Skin epidermis (tissue), 12 donors: ENCODE results near the gene TBC1D22A.
"Not testable (repeated sequence)": the region's sequence is repeated elsewhere in the genome, so short reads cannot be mapped to it uniquely, and the experiment has no call there.

Source experiments
- H3K27ac ChIP-seq, 21 experiments: fragments of 200-600 bp; sonication (generic) in 11 of 21; one replicate each; pipeline ENCODE4 v1.5.0; 2020; ENCODE audit warnings: mild to moderate bottlenecking in 3 of 21, inconsistent platforms in 2 of 21, moderate library complexity in 2 of 21
- H3K4me3 ChIP-seq, 7 experiments: fragments of 200-600 bp; sonication (generic) in 2 of 7; one replicate each; pipeline ENCODE4 v1.5.0; 2020; ENCODE audit warnings: inconsistent platforms in 2 of 7, mild to moderate bottlenecking in 2 of 7, moderate library complexity in 1 of 7

The TBC1D22A gene

DNA sequence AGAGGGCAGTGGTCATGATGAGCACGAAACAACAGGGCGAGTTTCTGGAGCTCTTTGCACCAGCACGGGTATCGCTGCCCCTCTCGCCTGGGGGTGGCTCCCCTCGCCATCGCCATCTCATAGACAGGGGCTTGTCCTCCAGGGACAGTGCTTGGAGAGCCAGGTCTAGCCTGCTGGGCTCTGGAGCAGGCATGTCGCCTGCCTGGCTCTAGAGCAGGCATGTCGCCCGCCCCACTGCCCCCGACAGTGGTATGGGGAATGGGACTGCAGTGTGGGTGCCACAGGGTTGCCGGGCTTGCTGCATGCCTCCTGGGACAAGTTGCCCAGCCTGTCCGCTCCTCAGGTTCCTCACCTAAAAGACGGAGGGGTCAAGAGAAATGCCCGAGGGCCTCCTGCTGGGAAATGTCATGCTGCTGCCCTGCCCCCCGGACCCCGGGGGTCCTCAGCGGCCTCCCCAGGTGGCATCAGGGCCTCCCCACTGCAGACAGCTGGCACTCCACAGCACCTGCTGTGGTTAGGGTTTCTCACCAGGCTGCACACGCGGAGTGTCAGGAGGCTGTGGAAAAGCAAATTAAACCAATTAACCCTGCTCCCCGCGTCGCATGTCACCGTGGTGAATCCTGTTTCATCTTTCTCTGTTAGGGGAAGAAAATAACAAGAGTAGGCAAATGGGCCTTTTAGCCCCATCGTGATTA lies 403.0 kb downstream of the TBC1D22A start:
- Histone ChIP-seq H3K27ac (no peak overlapping the region), H3K4me3 (no peak overlapping the region)

DNA sequence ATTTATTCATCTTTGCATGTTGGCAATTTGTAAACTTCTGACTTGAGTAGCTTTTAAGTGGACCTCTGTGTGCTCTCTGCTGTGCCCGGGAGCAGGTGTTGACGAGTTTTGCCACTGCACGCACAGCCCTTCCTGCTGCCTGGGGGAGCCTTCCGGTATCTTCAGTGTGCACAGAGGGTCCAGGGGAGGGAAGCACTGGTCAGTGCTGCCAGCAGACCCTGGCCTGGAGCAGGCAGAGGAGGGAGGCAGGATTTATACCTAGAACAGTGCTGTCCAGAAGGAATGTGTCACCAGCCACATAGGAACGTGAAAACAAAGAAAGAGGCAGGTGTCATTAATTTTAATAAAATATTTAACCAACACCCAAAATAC lies 403.6 kb downstream of the TBC1D22A start:
- H3K27ac ChIP-seq, result no peak overlapping the region
- no peak overlapping the region for H3K4me3 ChIP-seq

DNA sequence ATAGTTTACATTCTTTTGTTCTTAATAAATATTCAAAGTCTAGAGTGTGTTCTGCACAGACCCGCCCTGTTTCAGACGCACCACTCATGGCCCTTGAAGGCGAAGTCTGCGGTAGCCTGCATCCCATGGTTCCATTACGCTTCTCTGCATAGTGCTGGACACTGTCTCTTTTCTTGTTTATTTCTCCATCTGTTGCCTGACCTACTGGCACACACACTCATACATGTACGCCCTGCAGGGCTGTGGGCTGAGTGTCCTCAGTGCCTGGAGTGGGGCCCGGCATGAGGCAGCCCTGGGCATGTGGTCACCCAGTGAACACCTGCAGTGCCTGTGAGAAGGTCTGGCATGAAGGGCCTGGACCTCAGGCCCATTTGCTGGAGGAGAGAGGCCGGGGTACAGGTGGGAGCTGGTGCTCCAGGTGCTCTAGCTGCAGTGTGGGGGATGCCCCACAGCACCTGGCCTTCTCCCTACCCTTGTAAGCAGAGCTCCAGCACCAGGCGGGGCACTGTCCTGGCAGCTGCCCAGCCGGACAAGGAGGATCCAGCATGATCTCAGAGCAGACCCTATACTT lies 404.1 kb downstream of the TBC1D22A start:
- no peak overlapping the region for H3K27ac ChIP-seq
- H3K4me3 ChIP-seq, result no peak overlapping the region

DNA sequence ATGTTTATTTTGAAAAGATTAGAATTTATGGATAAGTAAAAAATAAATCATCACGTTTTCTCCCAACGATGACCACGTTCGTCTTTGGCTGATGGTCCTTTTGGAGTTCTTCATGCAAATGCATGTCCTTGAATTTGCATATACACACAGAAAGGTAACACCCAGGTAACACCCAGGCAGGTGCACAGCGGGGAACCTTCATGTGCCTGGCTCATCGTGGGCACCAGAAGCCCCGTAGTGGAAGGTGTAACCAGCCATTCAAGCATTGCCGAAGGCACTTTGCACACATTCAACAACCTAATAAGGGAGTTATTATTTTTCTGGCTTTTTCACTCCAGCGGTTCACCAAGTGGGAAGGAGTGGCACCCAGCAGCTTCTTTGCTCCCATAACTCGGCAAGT lies 404.6 kb downstream of the TBC1D22A start:
- Histone ChIP-seq H3K27ac (no peak overlapping the region), H3K4me3 (no peak overlapping the region)

DNA sequence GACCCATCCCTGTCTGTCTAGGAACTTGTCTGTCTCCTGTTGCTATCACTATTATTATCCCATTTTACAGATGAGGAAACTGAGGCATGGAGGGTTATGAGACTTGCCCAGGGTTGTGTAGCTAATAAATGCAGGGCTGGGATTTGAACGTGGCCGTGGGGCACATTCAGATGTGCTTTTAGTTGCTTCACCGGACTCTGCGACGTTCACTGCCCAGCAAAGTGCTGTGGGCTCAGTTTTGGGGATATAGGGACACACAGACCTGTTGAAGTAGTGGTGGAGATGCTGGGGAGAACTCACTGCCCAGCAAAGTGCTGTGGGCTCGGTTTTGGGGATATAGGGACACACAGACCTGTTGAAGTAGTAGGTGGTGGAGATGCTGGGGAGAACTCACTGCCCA lies 405.5 kb downstream of the TBC1D22A start:
- H3K27ac ChIP-seq, H3K4me3 ChIP-seq: not testable (repeated sequence)

DNA sequence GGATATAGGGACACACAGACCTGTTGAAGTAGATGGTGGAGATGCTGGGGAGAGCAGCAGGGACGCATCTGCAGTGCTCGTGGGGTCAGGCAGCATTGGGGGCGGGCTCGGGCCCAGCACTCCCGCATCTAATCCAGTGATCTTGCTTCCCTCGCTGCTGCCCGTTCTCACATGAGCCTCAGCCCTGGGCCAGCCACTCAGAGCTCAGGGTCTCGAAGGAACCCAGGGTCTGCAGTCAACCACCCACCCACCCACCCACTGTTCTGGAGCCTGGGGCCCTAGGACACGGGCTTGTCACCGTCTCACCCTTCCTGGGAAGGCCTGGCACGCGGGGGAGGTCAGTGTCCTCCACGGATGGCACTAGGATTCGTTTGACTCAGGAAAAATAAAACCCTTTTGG lies 406.0 kb downstream of the TBC1D22A start:
- Histone ChIP-seq H3K27ac (no peak overlapping the region), H3K4me3 (no peak overlapping the region)

DNA sequence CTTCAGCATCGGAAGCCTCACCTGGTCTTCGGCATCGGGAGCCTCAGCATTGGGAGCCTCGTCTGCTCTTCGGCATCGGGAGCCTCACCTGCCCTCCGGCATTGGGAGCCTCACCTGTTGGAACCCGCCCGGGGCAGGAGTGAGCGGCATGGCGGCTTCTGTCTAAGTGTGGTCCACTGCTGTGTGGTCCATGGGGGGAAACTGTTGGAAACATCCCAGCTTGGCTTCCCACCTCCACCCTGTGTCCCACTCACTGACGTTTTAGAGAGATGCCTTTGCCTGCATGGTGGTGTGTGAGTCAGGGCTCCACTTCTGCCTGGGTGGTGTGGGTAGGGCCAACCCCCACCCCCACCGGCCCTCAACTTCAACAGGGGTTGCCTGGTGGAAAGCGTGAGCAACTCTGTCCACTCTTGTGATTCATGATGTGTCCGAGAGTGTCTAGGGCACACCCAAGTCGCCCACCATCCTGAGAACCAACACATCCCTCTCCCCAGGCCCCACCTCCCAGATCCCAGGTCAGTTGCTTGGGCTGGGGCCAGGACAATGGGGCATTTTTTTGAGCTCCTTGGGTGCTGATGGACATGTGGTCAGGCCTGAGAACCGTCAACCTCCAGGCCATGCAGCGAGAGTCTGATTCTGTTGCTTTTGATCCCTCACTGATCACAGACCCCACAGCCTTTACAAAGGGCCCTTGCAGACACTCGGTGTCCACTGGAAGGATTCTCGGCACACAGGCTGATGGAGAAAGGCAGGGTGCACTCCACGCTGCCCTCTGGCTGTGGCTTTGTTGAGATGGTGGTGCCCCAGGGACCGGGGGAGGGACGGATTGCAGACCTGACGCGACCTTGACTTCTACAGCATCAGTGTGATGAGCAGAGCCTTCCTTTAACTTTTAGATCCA lies 406.7 kb downstream of the TBC1D22A start:
- no peak overlapping the region for H3K27ac ChIP-seq
- no peak overlapping the region for H3K4me3 ChIP-seq

DNA sequence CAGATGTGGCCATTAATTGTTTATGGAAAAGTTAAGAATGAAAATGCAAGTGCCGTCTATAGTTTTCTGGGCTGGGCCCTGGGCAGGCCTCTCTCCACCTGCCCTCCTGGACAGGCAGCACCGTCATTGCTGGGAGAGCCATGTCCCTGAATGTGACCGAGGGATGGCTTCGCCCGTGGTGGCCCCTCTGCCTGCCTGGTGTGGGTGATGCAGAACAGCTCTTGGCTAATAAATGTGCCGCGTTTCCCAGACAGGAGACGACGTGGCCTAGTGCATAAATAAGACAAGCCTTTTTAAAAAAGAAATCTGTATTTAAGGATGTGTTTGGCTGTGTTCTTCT lies 407.3 kb downstream of the TBC1D22A start:
- Histone ChIP-seq H3K27ac (no peak overlapping the region), H3K4me3 (no peak overlapping the region)

DNA sequence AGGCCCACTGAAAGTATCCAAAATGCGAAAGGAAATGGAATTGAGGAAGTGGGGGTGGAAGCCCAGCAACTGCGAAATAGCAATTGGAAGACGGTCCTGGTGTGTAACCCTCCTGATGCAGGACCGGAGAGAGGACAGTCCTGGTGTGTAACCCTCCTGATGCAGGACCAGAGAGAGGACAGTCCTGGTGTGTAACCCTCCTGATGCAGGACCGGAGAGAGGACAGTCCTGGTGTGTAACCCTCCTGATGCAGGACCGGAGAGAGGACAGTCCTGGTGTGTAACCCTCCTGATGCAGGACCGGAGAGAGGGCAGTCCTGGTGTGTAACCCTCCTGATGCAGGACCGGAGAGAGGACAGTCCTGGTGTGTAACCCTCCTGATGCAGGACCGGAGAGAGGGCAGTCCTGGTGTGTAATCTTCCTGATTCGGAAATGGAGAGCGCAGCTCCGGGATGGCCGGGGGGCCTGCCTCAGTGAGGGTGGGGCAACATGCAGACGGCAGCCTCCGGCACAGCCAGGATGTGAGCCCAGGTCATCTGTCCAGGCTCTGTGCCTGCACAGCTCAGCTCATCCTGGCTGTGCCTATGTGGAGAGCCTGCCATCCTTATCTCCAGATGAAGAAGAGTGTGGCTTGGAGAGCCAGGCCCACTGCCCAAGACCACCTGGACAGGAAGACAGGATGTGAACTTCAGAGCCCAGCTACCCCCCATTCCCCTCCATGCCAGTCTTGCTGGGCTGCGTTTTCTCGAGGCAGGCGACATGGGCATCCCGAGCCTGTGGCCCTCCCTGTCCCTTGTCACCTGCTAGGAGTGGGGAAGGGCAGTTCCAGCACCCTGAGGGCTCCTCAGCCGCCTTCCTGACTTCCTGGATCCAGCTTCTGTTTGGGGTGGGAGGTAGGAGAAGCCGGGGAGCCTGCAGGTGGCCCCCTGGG lies 408.3 kb downstream of the TBC1D22A start:
- not testable (repeated sequence) for H3K4me3 ChIP-seq

DNA sequence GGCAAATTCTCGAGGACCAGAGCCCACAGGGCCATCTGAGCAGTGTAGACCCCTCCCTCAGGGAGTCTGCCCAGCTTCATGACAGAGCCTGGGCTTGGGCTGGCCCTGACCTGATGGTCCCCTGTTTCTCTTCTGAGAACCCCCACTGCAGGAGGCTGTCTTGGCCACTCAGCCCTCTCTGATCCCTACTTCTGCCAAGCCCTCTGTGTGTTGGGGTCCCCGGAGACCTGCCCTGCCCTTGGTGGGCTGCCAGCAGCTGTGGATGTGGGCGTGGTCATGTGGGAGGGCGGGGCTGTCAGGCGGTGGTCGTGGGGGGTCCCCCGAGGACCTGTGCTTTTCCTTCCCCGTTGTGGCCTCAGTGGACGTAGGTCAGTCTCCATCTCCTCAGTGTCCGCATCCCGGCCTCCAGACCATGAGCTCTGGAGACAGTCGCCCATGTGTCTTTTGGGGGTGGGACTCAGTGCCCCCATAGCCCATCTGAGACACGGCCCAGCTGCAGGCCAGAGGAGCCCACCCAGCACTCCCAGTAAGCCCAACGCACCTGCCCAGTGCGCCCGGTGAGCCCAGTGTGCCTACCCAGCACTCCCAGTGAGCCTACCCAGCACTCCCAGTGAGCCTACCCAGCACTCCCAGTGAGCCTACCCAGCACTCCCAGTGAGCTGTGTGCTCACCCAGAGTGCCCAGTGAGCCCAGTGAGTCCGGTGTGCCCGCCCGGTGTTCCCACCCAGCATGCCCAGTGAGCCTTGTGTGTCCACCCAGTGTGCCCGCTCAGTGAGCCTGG lies 409.2 kb downstream of the TBC1D22A start:
- Histone ChIP-seq H3K4me3 (no peak overlapping the region), H3K27ac (no peak overlapping the region)

More for the DNA sequence above, 408.3 kb downstream of the TBC1D22A start:
- not testable (repeated sequence) for H3K27ac ChIP-seq

DNA sequence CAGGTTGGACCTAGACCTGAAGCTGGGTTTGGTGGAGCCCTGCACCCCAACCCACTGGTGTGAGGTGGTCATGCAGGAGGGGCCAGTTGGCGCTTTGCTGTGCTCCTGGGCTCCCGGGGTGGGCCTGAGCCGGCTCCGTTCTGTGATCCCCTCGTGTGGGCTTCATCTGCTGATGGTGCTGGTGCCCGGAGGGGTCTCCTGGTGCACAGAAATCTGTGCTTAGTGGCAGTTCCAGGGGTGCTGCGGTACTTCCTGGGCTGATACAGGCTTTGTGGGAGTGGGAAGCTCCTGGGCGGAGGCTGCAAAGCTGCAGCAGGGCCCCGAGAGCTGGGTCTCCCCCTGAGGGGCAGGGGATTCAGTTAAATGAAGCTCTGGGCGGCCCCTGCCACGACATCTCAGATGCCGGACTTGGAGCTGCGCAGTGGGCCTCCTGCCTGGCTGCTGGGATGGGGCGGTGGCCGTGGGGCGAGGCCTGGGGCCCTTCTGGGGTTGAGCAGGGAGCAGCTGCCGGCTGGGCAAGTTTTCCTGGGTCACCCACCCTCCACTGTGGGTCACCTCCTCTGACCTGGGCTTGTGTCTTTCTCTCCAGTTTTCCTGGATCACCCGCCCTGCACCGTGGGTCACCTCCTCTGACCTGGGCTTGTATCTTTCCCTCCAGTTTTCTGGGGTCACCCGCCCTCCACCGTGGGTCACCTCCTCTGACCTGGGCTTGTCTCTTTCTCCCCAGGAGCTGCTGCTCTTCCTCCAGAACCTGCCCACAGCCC lies 410.5 kb downstream of the TBC1D22A start:
- Histone ChIP-seq H3K27ac (no peak overlapping the region), H3K4me3 (no peak overlapping the region)

DNA sequence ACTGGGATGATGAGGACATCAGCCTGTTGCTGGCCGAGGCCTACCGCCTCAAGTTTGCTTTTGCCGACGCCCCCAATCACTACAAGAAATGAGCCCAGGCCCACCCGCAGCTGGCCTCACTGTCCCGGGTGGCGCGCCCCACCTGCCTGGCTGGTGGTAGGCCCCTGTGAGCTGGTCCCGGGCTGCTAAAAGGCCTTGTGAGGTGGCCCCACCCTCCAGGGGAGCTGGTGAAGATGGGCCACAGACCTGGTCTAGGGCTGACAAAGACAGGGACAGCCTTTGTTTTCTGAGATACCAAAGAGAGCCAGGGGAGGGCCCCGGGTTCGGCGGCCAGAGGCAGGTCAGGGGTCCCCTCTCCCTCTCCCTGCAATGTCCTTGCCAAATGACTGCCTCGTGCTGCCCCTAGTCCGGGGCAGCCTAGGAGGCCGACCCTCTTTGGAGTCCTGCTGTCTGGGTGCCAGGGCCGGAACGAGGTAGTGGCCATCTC lies 411.1 kb downstream of the TBC1D22A start:
- no peak overlapping the region for H3K4me3 ChIP-seq
- no peak overlapping the region for H3K27ac ChIP-seq

DNA sequence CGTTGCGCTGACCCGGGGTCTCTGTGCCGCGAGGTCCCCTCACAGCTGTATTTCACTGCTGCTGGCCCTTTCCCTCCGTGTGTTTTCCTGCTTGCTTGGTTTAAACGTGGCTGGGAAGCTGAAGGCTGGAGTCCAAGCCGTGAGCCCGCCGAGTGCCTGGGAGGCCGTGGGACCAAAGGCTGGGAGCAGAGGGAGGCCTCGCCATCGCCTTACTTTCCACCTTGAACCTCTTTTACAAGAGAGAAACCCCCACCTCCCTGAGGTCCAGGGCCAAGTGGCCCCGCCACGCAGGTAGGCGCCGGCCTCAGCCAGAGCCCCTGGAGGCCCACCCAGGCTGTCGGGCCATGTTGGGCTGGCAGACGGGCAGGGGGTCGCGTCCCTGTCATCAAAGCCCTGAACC lies 411.6 kb downstream of the TBC1D22A start:
- Histone ChIP-seq H3K4me3 (no peak overlapping the region), H3K27ac (no peak overlapping the region)

DNA sequence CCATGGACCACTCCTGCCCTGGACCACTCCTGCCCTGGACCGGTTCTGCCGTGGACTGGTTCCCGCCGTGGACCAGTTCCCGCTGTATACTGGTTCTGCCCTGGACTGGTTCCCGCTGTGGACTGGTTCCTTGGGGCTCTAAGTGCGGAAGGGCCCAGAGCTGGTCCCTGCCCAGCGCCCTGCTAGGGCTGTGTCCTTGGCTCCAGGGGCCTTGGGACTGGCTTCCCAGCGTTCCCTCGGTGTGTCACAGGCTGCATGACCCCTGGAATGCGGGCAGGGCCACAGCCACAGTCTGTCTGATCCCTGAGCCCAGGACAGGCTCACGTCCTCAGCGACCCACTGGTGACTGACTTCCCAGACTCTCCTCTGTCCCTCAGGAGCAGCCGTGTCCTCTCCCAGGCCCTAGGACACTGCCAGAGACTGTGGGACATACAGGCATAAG lies 412.2 kb downstream of the TBC1D22A start:
- no peak overlapping the region for H3K4me3 ChIP-seq
- H3K27ac ChIP-seq, result no peak overlapping the region

DNA sequence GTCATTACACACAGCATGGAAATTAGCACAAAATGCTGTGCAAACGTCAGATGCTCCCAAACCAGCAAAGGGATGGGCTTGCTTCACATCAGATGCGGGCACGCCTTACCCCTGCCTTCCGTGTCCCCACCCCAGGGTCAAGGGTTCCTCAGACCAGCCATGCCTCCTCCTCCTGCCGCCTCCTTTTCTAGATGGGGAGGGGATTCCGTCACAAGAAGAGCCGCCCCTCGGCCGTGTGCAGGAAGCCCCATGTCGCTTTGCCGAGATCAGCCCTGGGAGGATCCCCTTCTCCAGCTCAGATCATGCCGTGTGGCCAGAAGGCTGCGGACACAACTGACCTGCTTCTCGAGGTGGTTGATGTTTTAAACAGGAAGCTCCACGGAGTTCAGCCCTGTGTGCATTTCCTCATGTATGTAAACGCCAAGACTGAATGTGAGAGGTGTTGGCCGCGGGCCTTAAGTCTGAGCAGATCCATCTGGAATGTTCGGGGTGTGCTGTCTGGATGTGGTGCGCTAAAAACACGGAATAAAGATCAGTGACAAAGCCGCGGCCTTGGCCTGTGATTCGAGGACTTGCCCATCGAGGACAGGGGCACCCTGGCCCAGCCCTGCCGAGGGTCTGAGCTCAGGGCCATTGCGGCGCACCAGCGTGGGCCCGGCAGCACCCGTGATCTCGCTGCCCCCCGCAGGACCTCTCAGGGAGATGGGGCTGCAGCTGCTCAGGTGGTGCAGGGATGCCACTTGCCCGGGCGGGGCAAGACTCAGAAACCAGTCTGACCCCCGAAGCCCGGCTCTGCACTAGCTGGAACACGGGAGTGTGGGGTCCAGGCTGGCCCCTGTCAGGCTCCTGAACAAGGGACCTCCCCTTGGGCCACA lies 412.9 kb downstream of the TBC1D22A start:
- H3K27ac ChIP-seq, result peak overlapping the region in 2 of 21 experiments; percentile 5 to 18
- H3K4me3 ChIP-seq, result no peak overlapping the region

DNA sequence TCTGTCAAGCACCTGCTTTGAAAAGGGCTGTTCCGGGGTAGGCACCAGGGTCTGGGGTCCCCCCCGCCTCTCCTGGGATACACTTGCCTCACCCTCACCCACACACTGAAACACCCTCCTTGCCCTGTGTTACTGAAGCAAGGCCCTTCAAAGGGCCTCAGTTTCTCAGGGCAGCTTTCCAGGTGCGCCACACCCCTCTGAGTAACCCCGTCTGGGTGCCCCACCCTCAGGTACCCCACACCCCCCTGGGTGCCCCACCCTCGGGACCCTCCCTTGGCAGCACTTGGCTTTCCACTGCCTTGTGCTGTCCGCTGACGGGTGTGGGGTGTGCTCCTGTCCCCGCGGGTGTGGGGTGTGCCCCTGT lies 413.6 kb downstream of the TBC1D22A start:
- Histone ChIP-seq H3K4me3 (no peak overlapping the region), H3K27ac (peak overlapping the region in 2 of 21 experiments; percentile 5 to 18)

DNA sequence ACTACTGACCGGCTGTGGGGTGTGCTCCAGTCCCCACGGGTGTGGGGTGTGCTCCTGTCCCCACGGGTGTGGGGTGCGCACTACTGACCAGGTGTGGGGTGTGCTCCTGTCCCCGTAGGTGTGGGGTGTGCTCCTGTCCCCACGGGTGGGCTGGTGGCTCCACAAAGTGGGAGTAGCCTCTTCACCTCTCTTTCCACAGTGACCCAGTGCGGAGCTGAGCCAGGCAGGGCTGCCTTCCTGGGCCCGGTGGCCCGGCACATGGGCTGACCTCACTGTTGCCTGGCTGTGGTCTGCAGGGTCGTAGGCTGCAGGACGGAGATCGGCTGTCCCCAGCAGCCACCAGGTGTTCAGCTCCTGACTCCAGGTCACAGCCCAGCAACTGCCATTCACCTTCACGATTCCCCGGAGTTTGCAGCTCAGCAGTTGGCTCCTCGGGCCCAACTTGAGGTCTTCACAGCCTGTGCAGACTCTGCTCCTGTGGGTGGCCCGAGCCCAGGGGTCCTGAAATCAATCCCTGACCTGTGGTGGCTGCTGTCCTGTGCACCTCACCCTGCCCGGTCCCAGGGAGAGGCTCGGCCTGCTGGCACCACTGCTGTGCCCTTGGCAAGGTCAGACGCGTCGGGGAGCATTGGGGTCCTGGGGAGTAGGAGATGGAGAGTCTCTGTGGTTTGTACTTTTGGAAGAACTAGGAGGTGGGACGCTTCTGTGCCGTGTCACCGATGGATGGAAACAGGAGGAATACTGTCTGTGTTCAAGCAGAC lies 414.3 kb downstream of the TBC1D22A start:
- H3K27ac ChIP-seq, result no peak overlapping the region
- H3K4me3 ChIP-seq, result no peak overlapping the region
